Measurements from ENCODE around the gene MMP24OS. TPM values are rescaled to one million over a fixed set of nuclear protein-coding genes. Genes with fewer than 3 reads are reported as not detected.
A peak's percentile ranks its signal among the peaks of the same experiment; 100 is the strongest.

The MMP24OS gene
- total RNA-seq, 1 donor from 2014 or later, result 47.9 TPM

DNA sequence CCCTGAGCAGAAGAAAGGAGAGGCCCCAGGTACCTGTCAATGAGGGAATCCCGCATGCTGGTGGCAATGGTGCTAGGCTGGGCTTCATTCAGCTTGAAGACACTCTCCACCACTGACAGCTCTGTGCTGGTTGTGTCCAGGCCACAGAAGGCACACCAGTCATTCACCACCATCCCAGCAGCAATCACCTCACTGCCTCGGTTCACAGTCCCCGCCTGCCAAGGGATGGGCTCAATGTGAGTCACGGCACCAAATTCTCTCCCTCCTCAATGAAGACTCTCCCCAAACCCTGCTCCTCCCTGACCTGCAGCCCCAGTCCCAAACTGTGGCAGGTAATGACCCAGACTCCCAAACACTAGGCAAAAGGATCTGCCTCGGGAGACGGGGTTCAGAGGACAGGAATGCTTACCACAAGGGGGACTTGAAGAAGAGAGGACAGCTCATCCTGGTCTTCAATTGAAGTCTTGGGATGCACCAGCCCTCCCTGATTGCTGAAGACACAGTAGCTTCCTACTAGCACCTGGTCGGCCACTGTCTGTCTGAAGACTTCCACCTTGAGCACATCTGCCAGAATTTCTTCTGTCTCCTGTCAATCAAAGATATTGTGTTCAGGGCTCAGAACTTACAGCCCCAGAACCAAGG lies 1.7 kb upstream of the MMP24OS start:
- Mint-ChIP-seq H3K27ac (peak overlapping the region; percentile 72), H3K36me3 (ENCODE audit: low read depth) (peaks cover 58% of the 10 kb centered on the region), H3K27me3 (no peaks in the 10 kb centered on the region), H3K4me3 (no peak overlapping the region), H3K9me3 (no peaks in the 10 kb centered on the region), H3K4me1 (peaks cover 41% of the 10 kb centered on the region)
- CTCF ChIA-PET, result no interaction called here
- TF ChIP-seq, protein P1, sequence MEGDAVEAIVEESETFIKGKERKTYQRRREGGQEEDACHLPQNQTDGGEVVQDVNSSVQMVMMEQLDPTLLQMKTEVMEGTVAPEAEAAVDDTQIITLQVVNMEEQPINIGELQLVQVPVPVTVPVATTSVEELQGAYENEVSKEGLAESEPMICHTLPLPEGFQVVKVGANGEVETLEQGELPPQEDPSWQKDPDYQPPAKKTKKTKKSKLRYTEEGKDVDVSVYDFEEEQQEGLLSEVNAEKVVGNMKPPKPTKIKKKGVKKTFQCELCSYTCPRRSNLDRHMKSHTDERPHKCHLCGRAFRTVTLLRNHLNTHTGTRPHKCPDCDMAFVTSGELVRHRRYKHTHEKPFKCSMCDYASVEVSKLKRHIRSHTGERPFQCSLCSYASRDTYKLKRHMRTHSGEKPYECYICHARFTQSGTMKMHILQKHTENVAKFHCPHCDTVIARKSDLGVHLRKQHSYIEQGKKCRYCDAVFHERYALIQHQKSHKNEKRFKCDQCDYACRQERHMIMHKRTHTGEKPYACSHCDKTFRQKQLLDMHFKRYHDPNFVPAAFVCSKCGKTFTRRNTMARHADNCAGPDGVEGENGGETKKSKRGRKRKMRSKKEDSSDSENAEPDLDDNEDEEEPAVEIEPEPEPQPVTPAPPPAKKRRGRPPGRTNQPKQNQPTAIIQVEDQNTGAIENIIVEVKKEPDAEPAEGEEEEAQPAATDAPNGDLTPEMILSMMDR (IDR thresholded peaks at IDR 0.05), result no peak
- no peak for DNase-seq
- no peak for ATAC-seq (ENCODE audit: low read depth)
- POLR2A ChIA-PET, result interaction anchor here (0.9 kb wide), 1 partner anchor 324 kb away, joined by 3 read pairs; the partner anchor contains the start of genes GSS and MYH7B
- intact Hi-C loops (cut with micrococcal nuclease), result loop anchor here (2.0 to 5.0 kb wide), 2 partner anchors 135 to 322 kb away; partner anchors contain the start of genes GSS and MYH7B

DNA sequence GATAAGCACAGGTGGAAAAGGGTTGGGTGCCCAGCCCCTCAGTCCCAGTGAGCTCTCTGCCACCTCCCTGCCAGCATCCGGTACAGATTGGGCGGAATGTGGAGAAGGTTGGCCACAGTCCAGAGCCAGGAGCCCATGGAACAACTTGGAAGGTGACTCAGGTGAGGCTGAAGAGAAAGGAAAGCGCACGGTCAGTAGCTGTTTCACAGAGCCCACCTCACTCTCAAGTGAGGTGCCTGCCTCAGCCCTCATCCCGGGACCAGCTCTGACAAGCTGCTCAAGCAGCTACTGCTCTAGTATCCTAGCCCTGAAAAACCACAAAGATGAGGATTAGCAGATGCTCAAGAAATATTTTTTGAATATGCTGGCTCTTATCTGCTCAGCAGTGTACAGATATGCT lies 1.1 kb upstream of the MMP24OS start:
- Mint-ChIP-seq H3K36me3 (ENCODE audit: low read depth) (peaks cover 55% of the 10 kb centered on the region), H3K27ac (peak overlapping the region; percentile 72), H3K4me3 (no peak overlapping the region), H3K9me3 (no peaks in the 10 kb centered on the region), H3K4me1 (peaks cover 40% of the 10 kb centered on the region), H3K27me3 (no peaks in the 10 kb centered on the region)
- no peak for DNase-seq
- CTCF ChIA-PET, result no interaction called here
- POLR2A ChIA-PET, result interaction anchor here (0.9 kb wide), 1 partner anchor 323 kb away, joined by 3 read pairs; the partner anchor contains the start of genes GSS and MYH7B
- intact Hi-C loops (cut with micrococcal nuclease), result loop anchor here (2.0 to 5.0 kb wide), 2 partner anchors 134 to 322 kb away; partner anchors contain the start of genes GSS and MYH7B
- ATAC-seq (ENCODE audit: low read depth), result no peak
- TF ChIP-seq, protein P1 (IDR thresholded peaks at IDR 0.05), result no peak

DNA sequence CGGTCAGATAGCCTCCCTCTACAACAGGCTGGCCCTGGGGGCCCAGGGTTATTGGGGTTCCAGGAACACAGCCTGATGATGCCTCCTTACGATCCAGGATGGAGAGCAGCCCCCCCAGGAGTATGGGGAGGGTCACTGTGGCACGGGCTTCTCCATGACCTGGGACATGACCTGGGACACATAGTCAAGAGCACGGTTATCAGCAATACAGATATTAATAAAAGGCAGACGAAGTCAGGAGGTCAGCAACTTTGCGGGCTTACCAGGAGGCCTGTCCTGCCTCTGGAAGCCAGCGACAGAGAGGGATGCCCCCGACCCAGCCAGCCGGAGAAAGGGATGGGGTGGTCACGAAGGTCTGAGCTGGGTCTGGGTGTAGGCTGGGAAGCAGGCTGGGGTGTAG lies 795 bp downstream of the MMP24OS start:
- ATAC-seq (ENCODE audit: low read depth), result no peak
- Mint-ChIP-seq H3K27me3 (no peaks in the 10 kb centered on the region), H3K4me3 (peak overlapping the region; percentile 97), H3K27ac (peak overlapping the region; percentile 99), H3K9me3 (no peaks in the 10 kb centered on the region), H3K36me3 (ENCODE audit: low read depth) (peaks cover 45% of the 10 kb centered on the region), H3K4me1 (peaks cover 27% of the 10 kb centered on the region)
- TF ChIP-seq, protein P1 (IDR thresholded peaks at IDR 0.05), result no peak
- ChIA-PET CTCF (interaction anchor here (1.4 kb wide), 1 partner anchor 8 kb away, joined by 4 read pairs; no protein-coding TSS in a partner anchor), POLR2A (interaction anchor here (0.6 to 1.6 kb wide), 7 partner anchors 14 to 677 kb away, joined by 3 to 13 read pairs (median 7); partner anchors contain the start of genes EDEM2, RBM39 and SCAND1)
- DNase-seq, result no peak
- intact Hi-C loops (cut with micrococcal nuclease), result loop anchor here (1.0 to 5.0 kb wide), 4 partner anchors 184 to 401 kb away; partner anchors contain the start of genes ACSS2, GSS, MYH7B and TRPC4AP

DNA sequence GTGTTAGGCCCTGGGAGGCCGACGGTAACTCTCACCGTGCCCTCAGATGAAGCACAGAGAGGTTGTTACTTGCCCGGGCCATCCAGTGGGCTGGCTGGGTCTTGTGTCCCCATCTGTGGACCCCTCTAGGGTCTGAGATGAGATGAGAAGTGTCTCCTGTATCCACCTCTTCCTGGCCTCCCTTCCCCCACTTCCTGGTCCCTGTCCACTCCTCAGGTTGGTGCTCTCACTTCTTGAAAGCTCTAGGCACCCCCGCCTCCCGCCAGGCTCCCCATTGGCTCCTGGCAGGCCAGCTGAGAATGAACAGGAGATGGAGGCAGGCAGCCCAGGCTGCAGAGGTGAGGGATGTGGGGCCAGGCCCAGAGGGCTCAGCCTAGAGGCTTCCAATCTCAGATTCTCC lies 1.5 kb downstream of the MMP24OS start:
- DNase-seq (no peak), ATAC-seq (ENCODE audit: low read depth) (no peak)
- Mint-ChIP-seq H3K36me3 (ENCODE audit: low read depth) (peaks cover 43% of the 10 kb centered on the region), H3K4me3 (peak overlapping the region; percentile 97), H3K9me3 (no peaks in the 10 kb centered on the region), H3K27ac (peak overlapping the region; percentile 99), H3K4me1 (peaks cover 22% of the 10 kb centered on the region), H3K27me3 (no peaks in the 10 kb centered on the region)
- intact Hi-C loops (cut with micrococcal nuclease), result loop anchor here (2.0 to 5.0 kb wide), 2 partner anchors 184 to 319 kb away; partner anchors contain the start of genes GSS, MYH7B and TRPC4AP
- ChIA-PET CTCF (no interaction called here), POLR2A (interaction anchor here (0.6 to 1.5 kb wide), 2 partner anchors 8 to 174 kb away, joined by 4 to 6 read pairs; partner anchors contain the start of gene EIF6)
- TF ChIP-seq, protein P1 (IDR thresholded peaks at IDR 0.05), result no peak

DNA sequence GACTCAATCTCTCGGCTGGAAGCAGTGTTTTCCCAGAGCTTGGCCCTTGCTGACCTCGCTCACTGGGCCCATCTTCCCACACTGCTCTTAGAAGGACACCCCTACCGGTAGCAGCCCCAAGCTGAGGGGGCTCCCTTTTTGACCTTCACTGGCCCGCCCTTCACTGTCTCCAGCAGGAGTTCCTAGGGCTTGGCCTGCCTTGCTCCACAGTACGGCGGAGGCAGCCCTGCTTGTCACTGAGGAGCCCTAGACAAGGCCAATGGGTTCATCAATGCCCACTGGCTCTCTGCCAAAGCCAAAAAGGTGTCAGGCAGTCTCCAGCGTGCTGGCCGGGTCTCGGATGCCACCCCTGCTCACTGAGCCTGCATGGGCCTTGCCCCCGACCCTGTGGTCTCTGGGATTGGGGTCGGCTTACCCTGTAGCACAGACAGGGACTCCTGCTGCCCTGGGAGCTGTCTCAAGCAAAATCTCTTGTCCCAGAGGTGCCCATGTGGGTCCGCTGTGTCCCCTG lies 2.1 kb downstream of the MMP24OS start:
- DNase-seq (no peak), ATAC-seq (ENCODE audit: low read depth) (no peak)
- TF ChIP-seq, protein P1 (IDR thresholded peaks at IDR 0.05), result no peak
- H3K27me3 Mint-ChIP-seq, result no peaks in the 10 kb centered on the region
- POLR2A ChIA-PET, result interaction anchor here (0.6 to 1.5 kb wide), 2 partner anchors 9 to 1521 kb away, joined by 6 to 11 read pairs; partner anchors contain the start of gene EIF6
- CTCF ChIA-PET, result no interaction called here
- H3K4me3 Mint-ChIP-seq, result peak overlapping the region; percentile 97
- no peak overlapping the region for H3K27ac Mint-ChIP-seq
- intact Hi-C loops (cut with micrococcal nuclease), result loop anchor here (2.0 to 5.0 kb wide), 2 partner anchors 183 to 318 kb away; partner anchors contain the start of genes GSS, MYH7B and TRPC4AP
- peaks cover 22% of the 10 kb centered on the region for H3K4me1 Mint-ChIP-seq
- peaks cover 48% of the 10 kb centered on the region for H3K36me3 Mint-ChIP-seq (ENCODE audit: low read depth)
- no peaks in the 10 kb centered on the region for H3K9me3 Mint-ChIP-seq
